Suppressor macrophage (primary cell): ENCODE data around the gene CDC27.
"Not testable (repeated sequence)": the region's sequence is repeated elsewhere in the genome, so short reads cannot be mapped to it uniquely, and the experiment has no call there.

Source experiments
- DNase-seq, 4 experiments: peaks; one replicate each; pipeline ENCODE4 v3.0.0-alpha.2; 2020 to 2022

The CDC27 gene

DNA sequence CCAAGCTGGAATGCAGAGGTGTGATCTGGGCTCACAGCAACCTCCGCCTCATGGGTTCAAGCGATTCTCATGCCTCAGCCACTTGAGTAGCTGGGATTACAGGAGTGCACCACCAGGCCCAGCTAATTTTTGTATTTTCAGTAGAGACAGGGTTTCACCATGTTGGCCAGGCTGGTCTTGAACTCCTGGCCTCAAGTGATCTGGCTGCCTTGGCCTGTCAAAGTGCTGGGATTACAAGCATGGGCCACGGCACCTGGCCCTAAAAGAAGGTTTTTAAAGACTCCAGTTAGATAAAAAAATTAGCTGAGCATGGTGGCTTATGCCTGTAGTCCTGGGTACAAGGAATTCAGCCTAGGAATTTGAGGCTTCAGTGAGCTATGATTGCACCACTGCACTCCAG is 62.3 kb downstream of the CDC27 start:
- not testable (repeated sequence) for DNase-seq

DNA sequence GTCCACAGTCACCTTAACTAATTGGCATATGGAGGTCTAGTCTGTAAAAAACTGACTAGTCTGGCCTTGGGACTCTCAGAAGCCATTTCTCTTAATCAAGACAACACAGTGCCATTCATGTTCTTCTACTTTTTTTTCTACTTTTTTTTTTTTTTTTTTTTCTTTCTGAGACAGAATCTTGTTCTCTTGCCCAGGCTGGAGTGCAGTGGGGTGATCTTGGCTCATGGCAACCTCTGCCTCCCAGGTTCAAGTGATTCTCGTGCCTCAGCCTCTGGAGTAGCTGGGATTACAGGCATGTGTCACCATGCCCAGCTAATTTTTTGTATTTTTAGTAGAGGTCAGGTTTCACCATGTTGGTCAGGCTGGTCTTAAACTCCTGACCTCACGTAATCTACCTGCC is 65.8 kb downstream of the CDC27 start:
- DNase-seq, result not testable (repeated sequence)

DNA sequence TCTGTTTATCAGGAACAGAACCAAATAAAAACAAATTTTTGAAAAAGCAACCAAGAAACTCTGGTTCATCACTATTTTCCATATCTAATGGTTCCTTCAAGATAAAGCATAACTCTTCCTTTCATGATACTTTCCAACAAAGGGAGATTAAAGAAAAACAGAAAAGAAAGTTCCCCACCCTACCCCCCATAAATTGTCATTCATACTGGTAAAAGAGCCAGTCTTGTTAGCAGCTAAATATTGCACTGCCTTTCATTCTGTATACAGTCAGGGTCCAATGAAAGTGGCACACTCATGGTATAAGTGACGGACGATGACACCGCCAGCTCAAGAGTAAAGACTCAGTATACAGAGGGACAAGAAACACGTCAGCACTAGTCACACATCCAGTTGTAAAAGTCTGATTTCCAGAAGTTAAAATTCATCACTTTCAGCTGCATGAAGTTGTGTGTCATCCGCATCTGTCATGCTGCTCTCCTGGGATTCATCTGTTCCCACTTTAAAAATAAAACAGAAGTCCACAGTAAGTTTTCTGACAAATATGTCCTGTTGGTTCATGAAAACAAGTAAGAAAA is 68.5 kb downstream of the CDC27 start:
- DNase-seq, result no peak

DNA sequence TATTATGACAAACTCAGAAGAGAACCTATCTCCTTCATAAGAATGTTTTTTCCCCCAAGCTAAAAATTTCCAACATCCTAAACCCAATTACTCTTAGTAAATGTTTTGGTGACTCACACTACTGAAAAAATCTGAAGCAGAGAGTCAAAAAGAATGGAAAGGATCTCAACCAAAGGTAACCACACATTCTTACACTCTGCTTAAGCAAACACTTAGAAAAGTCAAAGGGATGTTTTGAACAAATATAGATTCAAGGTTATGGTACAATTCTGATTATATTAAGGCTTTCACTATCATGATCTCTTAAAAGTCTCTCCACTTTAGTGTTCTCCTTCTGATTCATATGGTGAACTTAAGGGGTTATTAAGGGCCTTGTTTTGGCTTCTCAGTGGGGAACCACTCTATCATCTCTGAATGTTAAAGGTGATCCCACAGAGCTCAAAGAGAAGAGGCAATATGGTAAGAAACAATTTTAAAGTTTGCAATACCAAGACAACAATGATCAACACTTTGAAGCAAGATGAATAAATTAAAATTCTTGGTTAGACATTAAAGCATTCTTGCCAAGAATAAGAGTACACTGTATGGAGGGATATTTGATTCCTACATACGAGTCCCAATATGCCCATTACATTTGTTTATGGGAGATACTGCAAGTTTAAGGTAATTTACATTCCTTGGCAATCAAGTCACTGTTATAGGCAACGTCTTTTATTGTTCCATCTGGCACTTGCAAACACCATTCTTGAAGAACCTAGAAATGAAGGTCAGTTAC is 69.2 kb downstream of the CDC27 start:
- no peak for DNase-seq

DNA sequence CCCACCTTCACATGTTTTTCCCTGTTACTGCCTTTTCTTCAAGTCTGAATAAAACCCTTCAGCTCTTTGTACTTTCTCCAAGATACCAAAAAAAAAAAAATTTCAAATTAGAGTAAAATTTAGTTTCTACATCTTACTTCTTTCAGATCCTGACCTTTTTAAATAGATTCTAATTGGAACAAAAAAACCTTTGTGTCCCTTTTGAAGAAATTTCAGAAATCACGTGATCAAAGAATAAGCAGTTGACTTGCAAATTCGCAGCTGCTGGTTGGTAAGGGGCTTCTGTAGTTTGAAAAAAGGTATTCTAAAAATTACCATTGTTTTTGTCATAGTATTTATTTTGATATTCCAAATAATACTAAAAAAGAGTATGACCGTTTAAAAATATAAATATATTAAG is 71.7 kb downstream of the CDC27 start:
- DNase-seq, result no peak

DNA sequence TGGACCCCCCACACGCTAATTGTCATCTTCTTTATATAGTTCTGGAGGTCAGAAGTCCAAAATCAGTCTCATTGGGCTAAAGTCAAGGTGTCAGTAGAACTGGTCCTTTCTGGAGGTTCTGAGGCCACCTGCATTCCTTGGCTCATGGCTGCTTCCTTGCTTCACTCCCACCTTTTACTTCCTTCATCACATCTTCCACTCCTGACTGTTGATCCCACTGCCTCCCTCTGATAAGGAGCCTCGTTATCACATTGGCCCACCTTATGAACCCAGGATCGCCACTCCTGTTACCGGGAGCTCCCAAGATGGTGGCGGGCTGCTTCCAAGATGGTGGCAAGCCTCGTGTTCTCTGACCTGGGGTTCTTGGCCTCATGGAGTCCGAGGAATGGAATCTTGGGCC is 83.0 kb downstream of the CDC27 start:
- no peak for DNase-seq

DNA sequence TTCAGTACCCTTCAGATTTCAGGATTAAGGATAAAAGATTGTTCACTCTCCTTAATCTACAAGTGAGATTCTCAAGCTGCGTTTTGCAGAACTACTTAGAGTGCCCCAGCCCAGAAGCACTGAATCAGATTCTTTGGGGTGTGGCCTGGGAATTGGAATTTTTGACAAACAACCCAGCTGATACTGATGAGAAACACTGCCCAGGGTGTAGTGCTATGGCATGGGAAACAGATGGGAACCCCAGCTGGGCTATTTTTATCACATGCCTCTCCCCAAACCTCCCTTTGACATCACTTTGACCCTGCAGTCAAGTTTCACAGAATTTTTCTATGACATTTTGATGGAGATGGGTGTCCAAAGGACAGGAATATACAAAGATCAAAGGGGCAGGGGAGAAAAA is 83.8 kb downstream of the CDC27 start:
- not testable (repeated sequence) for DNase-seq

DNA sequence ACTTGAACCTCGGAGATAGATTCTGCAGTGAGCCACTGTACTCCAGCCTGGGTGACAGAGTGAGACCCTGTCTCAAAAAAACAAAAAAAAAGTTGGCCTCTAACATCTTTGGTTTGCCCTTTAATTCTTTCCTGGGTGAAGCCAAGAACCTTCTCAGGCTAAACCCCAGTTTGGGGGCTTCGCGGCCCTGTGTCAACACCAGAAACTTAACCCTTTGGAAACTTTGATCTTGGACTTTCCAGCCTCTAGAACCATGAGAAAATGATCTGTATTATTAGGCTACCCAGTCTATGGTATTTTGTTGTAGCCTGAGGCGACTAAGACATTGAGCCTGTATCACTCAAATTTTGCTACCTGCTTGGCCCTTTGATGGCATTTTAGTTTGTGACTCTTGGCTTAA is 86.2 kb downstream of the CDC27 start:
- no peak for DNase-seq

DNA sequence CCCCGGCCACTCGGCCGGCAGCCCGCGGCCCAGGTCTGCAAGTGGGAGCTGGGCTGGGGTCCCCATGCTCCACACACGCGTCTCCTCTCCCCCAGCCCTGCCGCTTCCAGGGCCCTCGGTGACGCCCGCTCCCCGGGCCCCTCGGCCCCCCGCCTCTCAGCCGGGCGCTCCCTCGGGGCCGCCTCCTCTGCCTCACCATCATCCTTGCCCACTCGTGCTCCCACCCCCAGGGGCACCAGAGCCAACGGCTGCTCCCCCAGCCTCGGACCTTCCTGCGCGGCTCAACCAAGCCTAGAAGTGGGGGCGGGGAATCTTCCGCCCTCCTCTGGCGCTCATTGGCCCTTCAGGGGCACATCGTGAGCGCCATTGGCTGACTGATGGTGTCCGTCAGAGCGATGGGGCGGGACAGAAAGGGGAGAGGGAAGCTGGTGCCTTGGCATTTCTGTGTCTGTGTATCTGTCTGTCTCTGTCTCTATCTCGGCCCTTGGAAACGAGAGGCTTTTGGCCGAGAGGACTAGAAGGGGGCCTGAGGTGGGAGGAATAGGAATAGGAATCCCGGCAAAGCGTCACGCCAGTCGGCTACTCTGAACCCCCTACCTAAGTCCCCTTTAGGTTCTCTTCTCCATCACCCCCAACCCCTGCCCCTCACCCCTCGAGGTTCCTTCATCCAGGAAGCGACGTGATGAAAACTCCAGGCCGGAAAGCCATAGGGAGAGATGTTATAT is 88.9 kb downstream of the CDC27 start:
- peak; percentile 92 to 94 (median 93) for DNase-seq

DNA sequence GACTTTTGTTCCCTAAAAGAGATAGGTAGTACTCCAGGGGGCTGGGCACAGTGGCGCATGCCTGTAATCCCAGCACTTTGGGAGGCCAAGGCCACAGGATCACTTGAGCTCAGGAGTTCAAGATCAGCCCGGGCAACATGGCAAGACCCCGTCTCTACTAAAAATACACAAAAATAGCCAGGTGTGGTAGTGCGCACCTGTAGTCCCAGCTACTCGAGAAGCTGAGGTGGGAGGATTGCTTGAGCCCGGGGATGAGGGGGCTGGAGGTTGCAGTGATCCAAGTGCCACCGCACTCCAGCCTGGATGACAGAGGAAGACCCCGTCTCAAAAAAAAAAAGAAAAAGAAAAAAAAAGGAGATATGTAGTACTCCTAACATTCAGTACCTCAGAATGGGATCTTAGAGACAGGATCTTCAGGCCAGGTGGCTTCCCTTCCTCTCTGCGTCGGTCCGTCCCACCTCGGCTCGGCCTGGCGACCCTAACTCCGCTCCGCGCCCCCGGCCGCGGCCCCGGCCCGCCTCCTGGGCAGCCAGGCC is 89.6 kb downstream of the CDC27 start:
- peak in 1 of 4 experiments; percentile 7 for DNase-seq

DNA sequence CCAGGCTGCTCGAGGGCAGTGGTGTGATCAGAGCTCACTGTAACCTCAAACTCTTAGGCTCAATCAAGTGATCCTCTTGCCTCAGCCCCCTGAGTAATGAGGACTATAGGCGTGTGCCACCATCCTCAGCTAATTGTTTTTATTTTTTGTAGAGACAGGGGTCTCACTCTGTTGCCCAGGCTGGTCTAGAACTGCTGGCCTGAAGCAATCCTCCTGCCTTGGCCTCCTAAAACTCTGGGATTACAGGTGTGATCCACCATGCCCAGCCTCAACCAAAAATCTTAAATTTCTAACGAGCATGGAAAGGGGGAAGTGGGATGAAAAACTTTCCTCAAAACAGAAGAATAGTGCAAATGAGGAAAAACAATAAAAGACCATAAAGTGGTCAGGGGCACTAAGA is 92.8 kb downstream of the CDC27 start:
- no peak for DNase-seq

DNA sequence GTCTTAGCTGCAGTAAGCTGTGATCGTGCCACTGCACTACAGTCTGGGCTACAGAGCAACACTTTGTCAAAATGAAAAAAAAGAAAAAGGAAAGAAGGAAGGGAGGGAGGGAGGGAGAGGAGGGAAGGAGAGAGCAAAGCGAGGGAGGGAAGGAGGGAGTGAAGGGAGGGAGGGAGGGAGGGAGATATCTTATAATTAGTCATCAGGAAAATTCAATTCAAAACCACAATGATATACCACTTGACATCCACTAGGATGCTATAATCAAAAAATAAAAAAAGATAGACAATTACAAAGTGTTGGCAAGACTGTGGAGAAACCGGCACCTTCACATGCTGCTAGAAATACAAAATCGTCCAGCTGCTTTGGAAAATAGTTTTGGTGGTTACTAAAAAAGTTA is 93.8 kb downstream of the CDC27 start:
- no peak for DNase-seq

DNA sequence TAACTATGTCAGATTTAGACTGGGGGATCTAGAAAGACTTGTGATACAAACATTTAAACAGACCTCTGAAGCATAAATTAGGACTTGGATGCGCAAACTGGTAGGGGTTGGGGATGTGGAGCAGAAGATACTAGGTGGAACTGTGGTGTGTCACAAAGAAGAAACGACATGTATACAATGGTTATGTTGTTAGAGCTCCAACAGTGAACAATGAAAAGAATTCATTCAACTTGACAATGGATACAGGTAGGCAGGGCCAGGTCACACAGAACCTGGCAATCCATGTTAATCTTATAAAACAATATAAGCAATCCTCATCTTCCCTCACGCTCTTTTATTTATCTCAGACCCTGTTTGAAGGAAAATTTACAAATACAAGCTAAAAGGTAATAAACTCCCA is 102.0 kb downstream of the CDC27 start:
- no peak for DNase-seq

DNA sequence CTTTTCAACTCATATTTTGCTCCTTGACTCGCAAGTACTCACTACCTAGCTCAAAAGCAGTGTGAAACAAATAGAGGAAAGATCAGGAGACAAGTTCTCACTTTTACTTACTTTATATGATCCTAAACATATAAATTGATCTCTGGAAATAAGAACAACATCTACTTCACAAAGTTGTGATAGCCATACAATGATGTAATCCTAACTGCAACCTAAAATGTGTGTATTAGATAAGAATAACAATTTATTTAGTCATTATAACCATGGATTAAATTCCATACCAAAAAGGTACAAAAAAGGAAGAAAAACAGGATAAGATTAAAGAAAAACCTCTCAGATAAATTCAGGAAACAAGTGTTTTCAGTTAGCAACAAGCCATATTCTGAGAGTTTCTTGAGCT is 103.4 kb downstream of the CDC27 start:
- DNase-seq, result no peak

DNA sequence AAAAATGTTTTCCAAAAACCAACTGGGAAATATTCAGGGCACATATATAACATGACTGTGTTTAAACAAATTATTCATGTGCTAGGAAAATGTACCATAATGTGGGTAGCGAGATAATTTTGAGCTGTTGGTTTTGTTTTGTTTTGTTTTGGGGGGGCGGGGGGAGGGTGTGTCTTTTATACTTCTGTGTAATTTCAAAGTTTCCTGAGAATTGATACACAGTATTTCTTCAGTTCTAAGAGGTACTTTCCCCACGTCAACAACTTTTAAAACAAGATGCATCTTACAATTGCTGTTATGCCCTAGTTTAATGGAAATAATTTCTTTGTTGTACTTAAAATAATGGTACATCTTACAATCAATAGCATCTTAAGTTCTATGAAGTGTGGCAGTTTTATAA is 110.3 kb downstream of the CDC27 start:
- DNase-seq, result no peak

DNA sequence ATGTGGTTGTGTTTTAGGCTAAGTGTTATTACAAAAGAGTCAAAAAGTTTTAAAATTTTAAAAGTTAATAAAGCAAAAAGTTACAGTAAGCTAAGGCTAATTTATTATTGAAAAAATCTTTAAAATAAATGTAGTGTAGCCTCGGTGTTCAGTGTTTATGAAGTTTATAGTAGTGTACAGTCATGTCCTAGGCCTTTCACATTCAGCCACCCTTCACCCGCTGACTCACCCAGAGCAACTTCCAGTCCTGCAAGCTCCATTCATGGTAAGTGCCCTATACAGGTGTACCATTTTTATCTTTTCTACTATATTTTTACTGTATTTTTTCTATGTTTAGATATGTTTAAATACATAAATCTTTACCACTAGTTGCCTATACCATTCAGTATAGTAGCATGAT is 111.5 kb downstream of the CDC27 start:
- no peak for DNase-seq

DNA sequence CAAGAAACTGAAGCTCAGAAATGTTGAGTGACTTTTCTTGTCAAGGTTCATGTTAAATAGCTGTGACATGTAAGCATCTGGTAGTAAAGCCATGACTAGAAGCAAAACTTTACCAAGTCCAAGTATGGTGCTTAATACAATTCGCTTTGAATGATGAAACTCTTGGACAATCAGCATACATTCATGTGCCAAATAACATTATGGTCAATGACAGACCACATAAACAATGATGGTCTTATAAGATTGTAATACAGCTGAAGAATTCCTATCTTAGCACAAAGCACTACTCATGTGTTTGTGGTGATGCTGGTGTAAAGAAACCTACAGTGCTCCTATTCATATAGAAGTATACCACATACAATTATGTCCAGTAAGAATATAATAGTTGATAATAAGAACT is 112.9 kb downstream of the CDC27 start:
- DNase-seq, result no peak

DNA sequence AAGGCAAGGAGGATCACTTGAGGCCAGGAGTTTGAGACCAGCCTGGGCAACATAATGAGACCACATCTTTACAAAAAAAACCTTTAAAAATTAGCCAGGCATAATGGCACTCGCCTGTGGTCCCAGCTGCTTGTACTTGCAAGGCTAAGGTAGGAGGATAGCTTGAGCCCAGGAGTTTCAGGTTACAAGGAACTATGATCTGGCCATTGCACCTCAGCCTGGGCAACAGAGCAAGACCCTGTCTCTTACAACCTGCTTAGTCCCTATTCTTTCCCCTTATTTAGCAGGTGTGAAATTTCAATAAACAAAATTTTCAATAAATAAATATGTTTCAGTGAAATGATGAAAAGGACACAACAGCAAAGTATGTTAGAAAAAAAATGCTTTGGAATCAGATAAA is 114.7 kb downstream of the CDC27 start:
- DNase-seq, result not testable (repeated sequence)

DNA sequence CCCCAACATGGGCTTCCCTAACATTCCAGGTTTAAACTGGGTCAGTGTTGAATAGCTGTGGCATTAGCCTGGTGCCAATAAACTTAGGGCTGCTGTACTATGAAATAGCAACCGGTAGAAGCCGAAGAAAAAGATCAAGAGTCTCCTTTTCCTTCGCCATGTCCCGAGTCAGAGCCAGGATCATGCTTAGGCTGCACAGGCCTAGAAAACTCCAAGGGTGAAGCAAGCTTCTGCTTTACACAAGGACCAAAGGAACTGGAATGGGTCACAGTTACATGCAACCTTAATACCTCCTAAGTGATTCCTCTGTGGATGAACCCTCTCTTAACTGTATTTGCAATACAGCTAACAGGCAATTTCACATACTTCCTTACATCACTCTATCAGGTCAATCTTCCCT is 115.5 kb downstream of the CDC27 start:
- not testable (repeated sequence) for DNase-seq

DNA sequence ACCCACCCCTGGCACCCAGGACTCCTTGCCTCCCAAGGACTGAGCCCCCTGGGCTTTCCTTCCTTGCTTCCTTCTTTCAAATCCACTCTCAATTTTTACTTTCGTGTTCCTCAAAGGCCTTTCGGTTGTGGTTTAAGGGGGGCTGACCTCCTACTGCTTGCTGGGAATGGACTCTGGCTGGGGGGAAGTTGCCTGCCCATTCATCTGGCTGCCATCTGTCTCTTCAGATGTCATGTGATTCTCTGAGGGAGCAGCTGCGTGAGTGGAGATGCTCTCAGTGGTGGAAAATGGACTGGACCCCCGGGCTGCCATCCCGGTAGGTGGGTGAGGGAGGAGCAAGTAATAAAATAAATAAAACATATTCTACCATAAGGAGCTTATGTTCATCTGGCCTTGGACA is 116.2 kb downstream of the CDC27 start:
- DNase-seq, result peak; percentile 54 to 80 (median 74)

DNA sequence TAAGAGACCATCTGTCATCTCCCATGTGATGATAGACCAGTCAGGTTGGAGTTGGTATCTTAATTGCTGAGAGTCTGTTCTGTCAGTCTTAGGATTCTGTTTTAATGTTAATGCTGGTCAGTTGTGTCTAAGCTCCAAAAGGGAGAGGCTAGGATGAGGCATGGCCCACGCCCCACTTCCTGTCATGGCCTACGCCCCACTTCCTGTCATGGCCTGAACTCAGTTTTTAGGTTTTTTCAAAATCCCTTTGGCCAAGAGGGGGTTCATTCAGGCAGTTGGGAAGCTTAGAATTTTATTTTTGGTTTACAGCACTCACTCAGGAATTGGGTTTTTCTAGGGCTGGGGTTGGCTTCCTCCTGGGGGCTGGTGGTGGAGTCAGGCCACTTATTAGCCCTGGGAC is 117.9 kb downstream of the CDC27 start:
- DNase-seq, result peak in 3 of 4 experiments; percentile 12 to 14 (median 14)

DNA sequence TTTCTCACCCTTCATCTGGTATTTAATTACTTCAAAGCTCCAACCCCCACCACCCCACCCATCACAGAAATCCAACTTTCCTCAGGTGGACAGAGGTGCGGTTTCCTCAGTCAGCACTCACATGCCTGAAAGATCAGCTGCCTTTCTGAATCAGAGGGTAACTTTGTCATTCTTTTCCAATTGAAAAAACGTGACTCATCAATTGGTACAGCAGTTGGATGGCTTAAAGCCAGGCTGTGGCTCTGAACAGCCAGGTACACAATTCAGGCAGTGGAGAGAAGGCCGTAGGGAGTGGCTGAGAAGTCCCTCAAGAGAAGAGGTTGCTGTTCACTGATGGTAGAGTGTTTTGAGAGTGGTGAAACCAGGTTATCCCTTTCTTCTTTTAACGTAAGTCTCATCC is 118.8 kb downstream of the CDC27 start:
- DNase-seq, result peak in 1 of 4 experiments; percentile 10
